GM19463 (cell line): ENCODE results near the gene NTSR2.
A peak's percentile ranks its signal among the peaks of the same experiment; 100 is the strongest.

ENCODE experiments used
- ATAC-seq: cut with Tn5 transposase; IDR thresholded peaks from one replicate; pipeline ENCODE4 v1.9.1; 2021; ENCODE audit warnings: mild to moderate bottlenecking, moderate library complexity; ENCODE audit not compliant: unreplicated experiment

The NTSR2 gene

DNA sequence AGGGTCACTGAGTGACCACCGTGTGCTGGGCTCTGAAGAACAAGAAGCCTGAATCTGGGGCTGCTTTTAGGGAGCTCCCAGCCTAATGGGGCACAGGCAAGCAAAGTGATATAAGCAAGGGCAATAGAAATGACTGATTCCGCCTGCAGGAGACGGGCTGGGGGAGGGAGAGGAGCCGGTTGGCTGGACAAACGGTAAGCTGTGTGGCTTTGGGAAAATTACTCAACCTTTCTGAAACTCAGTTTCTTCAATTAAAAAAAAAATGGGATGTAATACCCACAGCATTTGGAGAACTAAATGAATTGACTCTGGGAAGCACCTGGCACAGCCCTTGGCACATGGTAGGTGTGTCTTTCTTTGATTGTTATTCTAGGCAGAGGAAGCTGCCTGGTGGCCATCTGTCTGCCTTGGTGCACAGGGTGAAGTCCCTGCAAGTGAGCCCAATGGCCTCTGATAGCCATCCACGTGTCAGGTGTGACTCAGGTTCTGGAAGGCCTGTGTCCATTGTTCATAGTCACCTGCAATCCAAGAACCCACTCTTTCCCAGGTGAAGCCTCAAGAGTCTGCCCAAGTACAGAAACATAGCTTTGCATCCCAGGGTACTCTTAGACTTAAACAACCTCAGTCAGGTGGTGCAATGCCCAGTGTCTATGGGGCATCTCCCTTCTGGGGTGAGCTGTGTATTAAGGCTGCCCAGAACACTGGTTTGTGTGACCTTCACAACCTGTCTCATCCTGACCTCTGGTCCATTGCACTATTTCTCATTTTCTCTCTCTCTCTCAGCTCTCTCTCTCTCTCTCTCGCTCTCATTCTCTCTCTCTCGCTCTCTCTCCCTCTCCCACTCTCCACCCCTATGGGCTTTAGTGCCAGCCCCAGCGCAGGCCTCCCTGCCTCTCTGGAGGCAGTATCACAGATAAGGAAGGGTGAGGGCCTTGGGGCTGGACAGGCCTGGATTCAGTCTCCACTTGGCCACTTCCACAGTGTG is 30.0 kb upstream of the NTSR2 start:
- no peak for ATAC-seq

GRCh38 chr2:11698009-11698922 is 28.3 kb upstream of the NTSR2 start:
- ATAC-seq, result no peak

DNA sequence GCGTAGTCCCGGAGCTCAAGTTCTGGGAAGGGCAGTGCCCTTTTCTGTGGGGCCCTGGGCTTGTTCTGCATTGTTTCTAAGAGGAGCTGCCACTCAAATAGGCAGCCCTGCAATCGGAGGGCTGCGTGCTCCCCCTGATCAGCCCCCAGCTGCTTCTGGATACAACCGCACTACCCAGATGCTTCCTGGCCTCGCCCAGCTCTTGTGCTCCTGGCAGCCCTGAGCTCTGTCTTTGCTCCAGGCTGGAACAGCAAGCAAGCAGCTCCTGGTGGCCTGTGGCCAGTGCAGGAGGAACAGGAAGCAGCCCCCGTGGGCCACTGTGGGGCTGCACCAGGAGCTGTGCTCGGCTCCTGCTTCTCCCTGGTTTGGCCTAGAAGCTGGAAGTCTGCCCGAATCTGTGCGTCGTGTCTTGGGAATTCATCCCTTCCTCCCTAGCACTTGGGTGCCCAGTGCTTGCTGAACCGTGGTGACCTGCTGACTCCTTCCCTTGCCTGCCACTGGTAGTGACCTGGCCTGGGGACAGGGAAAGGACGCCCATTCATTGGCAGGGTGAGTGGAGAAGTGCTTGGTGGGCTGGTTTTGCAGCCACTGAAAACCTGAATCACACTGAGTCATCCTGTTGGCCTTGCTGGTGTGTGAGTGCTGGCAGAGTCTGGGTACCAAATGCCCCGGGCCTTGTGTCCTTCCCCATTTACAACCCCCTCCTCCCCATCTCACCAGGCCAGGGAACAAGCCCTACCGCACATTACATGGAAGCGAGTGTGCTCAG is 27.3 kb upstream of the NTSR2 start:
- ATAC-seq, result no peak

DNA sequence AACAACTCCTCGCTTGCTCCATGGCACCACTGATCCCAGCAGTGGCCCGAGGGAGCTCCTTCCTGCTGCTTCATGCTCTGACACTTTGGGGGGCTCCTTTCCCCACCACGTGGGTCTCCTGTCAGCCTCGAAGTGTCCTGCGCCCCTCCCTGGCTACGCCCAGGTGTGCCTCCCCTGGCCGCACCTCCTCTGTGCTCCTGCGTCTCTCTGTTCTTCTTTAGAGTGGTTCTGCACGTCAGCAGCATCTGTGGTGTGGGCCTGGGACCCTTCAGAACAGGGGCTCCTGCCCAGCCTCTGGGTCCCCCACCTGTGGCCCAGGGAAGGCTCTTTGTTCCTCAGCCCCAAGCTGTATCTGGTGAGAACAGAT is 26.7 kb upstream of the NTSR2 start:
- ATAC-seq, result no peak

GRCh38 chr2:11695576-11695975 is 25.6 kb upstream of the NTSR2 start:
- no peak for ATAC-seq

DNA sequence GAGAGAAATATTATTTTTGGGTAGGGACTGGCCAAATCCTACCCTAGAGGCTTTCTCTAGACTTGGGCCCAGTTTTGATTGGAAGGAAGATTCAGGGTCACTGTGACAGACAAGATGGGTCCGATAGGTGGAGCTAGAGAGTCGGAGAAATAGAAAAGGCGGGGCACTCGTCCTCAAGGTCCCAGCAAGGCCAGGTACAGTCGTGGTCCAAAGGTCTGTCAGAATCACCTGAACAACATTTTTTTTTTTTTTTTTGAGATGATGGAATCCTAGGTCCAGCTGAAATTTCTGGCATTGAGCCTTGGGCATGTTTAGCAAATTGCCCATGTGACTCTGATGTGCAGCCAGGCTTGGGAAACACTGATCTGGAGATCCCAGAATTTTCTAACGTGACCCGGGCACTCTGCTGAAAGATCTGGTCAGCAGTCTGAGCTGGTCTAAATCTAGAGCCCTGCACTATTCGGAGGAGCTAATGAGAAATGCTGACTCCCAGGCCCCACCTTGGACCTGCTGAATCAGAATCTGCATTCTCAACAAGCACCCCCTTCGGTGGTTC is 23.0 kb upstream of the NTSR2 start:
- peak; percentile 72 for ATAC-seq

DNA sequence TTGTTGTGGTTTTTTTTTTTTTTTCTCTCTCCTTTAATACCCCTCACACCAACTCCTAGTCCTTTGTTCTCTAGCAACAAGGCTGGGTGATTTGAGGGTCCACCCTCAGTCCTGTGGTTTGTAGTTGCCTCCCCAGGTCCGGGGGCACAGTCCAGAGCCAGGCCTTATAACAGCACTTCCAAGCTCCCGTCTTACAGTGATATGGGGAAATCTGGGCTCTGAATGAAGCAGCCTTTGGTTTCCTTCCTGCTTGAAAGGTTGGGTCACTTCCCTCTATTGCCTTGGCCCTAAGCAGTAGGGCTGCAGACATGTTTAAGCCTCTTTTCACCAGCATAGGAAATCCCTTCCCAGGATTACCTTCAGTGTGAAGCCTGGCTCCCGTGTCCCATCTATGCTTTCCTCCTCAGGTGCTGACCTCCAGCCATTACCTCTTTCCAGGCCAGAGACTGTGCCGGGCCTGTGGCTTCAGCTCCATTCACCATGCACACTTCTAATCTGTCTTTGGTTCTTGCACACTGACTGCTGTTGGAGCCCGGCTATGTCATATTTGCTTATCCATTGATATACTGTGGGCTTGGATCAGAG is 21.2 kb upstream of the NTSR2 start:
- ATAC-seq, result no peak

GRCh38 chr2:11688222-11689069 is 18.5 kb upstream of the NTSR2 start:
- peak; percentile 84 for ATAC-seq

GRCh38 chr2:11687736-11688135 is 17.7 kb upstream of the NTSR2 start:
- ATAC-seq, result no peak

GRCh38 chr2:11685906-11686470 is 16.0 kb upstream of the NTSR2 start:
- ATAC-seq, result no peak

DNA sequence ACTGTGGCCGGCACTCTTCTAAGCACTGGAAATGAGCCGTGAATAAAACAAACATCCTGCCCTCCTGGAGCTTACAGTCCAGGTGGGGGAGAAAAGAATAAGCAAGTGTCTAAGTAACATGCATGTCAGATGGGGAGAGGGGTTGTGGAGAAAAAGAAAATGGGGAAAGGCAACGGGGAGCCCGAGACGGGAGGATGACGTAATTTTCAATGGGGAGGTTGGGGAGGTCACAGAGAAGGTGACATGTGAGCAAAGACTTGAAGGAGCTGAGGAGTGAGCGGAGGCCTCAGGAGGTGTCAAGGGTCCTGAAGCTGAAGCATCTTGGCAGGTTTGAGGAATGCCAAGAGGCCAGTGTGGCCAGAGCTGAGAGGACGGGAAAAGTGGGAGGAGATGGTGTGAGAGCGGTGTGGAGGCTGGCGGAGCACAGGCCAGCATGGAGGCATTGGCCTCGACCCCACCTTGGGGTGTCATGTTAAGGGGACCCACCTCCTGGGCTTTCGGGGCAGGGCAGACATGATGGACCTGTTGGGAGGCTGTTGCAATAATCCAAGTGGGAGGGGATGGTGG is 15.0 kb upstream of the NTSR2 start:
- no peak for ATAC-seq

GRCh38 chr2:11683966-11684365 is 14.0 kb upstream of the NTSR2 start:
- ATAC-seq, result no peak

DNA sequence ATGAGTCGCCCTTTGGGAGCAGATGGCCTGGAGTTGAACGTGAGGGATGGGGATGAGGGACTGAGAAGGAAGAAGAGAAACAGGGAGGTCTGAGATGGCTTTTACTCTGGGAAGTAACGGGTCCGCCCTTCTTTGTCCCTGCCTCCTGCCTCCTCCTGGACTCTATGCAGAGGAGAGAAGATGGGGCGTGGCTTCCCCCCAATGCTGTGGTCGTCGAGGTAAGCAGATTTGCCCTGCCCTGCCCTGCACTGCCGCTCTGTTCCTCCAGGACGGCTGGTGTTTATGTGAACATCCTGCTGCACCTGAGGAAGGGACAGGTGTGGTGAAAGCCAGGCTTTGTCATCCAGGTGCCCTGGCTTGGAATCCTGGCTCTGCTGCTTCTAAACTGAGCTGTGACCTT is 13.5 kb upstream of the NTSR2 start:
- no peak for ATAC-seq

DNA sequence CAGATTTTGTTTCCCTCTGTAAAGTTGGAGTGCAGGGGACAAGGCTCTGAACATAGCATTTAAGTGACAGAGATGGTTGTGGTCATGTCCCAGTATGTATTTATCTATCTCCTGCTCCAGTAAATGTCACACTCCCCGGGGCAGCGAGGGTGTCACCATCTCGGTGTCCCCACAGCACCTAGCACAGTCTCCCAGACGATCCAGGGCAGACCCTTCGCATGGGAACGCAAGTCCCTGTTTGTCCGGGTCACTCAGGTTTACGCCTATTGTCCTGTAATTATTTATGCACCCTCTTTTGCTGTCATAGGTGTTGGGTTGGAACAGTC is 12.6 kb upstream of the NTSR2 start:
- no peak for ATAC-seq

- ATAC-seq, result no peak
Observed at GRCh38 chr2:11681722-11682589, 12.0 kb upstream of the NTSR2 start.

GRCh38 chr2:11680901-11681721 is 11.1 kb upstream of the NTSR2 start:
- ATAC-seq, result no peak
